B cell (primary cell): ENCODE measurements around the gene TUBA3C. TPM values are rescaled to one million over a fixed set of nuclear protein-coding genes. Genes with fewer than 3 reads are reported as not detected.

Experiments used
- ATAC-seq: fragments of 200-7000 bp; cut with Tn5 transposase; one replicate; pipeline ENCODE4 v1.10.0; 2021; ENCODE audit warnings: low read depth, mild to moderate bottlenecking, moderate number of reproducible peaks, moderate library complexity
- CTCF ChIA-PET: fragments of 350-600 bp; sonication (Branson Sonifier 250); formaldehyde crosslinking; loops from one replicate; lab custom pipeline; 2021; ENCODE audit warnings: antibody characterized with exemption, inconsistent platforms; lab: Charles Lee
- POLR2A ChIA-PET: fragments of 350-600 bp; sonication (Branson Sonifier 250); formaldehyde crosslinking; loops from one replicate; lab custom pipeline; 2021; ENCODE audit warnings: antibody characterized with exemption; lab: Charles Lee
- DNase-seq: peaks from one replicate; pipeline ENCODE4 v3.0.0; 2013
- H2AFZ ChIP-seq: 2 replicates; pipeline ENCODE4 v1.6.1; 2012; ENCODE audit warnings: mild to moderate bottlenecking, low read depth, low read length; ENCODE audit not compliant: insufficient read depth, poor library complexity, severe bottlenecking
- H3K27ac ChIP-seq, 2 donors: 1 replicate in 1 of 2; 2 replicates in 1 of 2; pipeline ENCODE4 v1.5.1; 2012 to 2013; ENCODE audit warnings: low read length in 2 of 2, mild to moderate bottlenecking in 2 of 2, moderate library complexity in 1 of 2
- H3K27me3 ChIP-seq, 4 experiments: fragments of 200-600 bp in 1 of 4; sonication (generic) in 1 of 4; replicated peaks in 1 of 4; 1 replicate in 2 of 4; 2 replicates in 2 of 4; pipeline versions ENCODE4 v1.6.1 to v1.7.0; 2013 to 2016; ENCODE audit warnings: low read length in 3 of 4, mild to moderate bottlenecking in 2 of 4, mixed read lengths in 1 of 4, moderate library complexity in 1 of 4; ENCODE audit not compliant: insufficient read depth in 4 of 4, control insufficient read depth in 3 of 4; ENCODE audit errors: control extremely low read depth in 1 of 4
- H3K36me3 ChIP-seq, 2 experiments: replicated peaks in 1 of 2; 1 replicate in 1 of 2; 2 replicates in 1 of 2; pipeline versions ENCODE4 v1.6.1 to v1.7.1; 2013; ENCODE audit warnings: low read length in 1 of 2; ENCODE audit not compliant: insufficient read depth in 2 of 2, control insufficient read depth in 1 of 2; ENCODE audit errors: control extremely low read depth in 1 of 2, extremely low read depth in 1 of 2
- H3K4me1 ChIP-seq, 2 donors: fragments of 200-600 bp in 1 of 2; sonication (generic) in 1 of 2; 1 replicate in 1 of 2; 2 replicates in 1 of 2; pipeline versions ENCODE4 v1.5.1 to v1.6.1; 2013 to 2017; ENCODE audit warnings: low read length in 2 of 2; ENCODE audit not compliant: control insufficient read depth in 2 of 2, insufficient read depth in 2 of 2
- H3K4me2 ChIP-seq: replicated peaks from 2 replicates; pipeline ENCODE3; 2012; ENCODE audit warnings: mild to moderate bottlenecking, low read depth, low read length; ENCODE audit not compliant: poor library complexity, severe bottlenecking
- H3K4me3 ChIP-seq, 5 experiments: fragments of 200-600 bp in 1 of 5; sonication (generic) in 1 of 5; 1 replicate in 3 of 5; 2 replicates in 2 of 5; pipeline versions ENCODE4 v1.5.1 to v1.7.0; 2011 to 2016; ENCODE audit warnings: low read length in 4 of 5, mild to moderate bottlenecking in 4 of 5, low read depth in 2 of 5, control low read depth in 1 of 5, moderate library complexity in 1 of 5; ENCODE audit not compliant: insufficient read depth in 1 of 5; ENCODE audit errors: control extremely low read depth in 1 of 5, extremely low read depth in 1 of 5
- H3K79me2 ChIP-seq: fragments of 200-600 bp; sonication (generic); one replicate; pipeline ENCODE4 v1.6.0; 2016; ENCODE audit warnings: low read length; ENCODE audit not compliant: control insufficient read depth, insufficient read depth
- H3K9ac ChIP-seq: fragments of 200-600 bp; sonication (generic); 2 replicates; pipeline ENCODE4 v1.6.1; 2017; ENCODE audit warnings: mild to moderate bottlenecking, low read length, moderate library complexity
- H3K9me3 ChIP-seq, 3 donors: one replicate each; pipeline versions ENCODE4 v1.6.1 to v1.7.1; 2013; ENCODE audit warnings: low read length in 2 of 3; ENCODE audit not compliant: control insufficient read depth in 2 of 3, insufficient read depth in 1 of 3; ENCODE audit errors: control extremely low read depth in 1 of 3
- H4K20me1 ChIP-seq: 2 replicates; pipeline ENCODE4 v1.6.0; 2012; ENCODE audit warnings: mild to moderate bottlenecking, low read length; ENCODE audit not compliant: insufficient read depth, control insufficient read depth, poor library complexity, severe bottlenecking
- H3K27ac Mint-ChIP-seq: one replicate; pipeline ENCODE4 v1.8.0; 2021; ENCODE audit warnings: mixed read lengths
- H3K27me3 Mint-ChIP-seq: one replicate; pipeline ENCODE4 v1.8.0; 2021; ENCODE audit warnings: mixed read lengths
- H3K4me1 Mint-ChIP-seq: one replicate; pipeline ENCODE4 v1.8.0; 2021; ENCODE audit warnings: mixed read lengths
- H3K4me3 Mint-ChIP-seq: one replicate; pipeline ENCODE4 v1.8.0; 2021; ENCODE audit warnings: mixed read lengths
- H3K9me3 Mint-ChIP-seq: one replicate; pipeline ENCODE4 v1.8.0; 2022; ENCODE audit warnings: mixed read lengths; ENCODE audit not compliant: insufficient read depth
- CTCF ChIP-seq: fragments of 200-600 bp; IDR thresholded peaks from one replicate; pipeline ENCODE4 v1.8.0; 2022; ENCODE audit warnings: antibody characterized with exemption, mild to moderate bottlenecking
- EZH2 ChIP-seq: IDR thresholded peaks from 2 replicates; pipeline ENCODE4 v1.6.1; 2012; ENCODE audit warnings: borderline replicate concordance, low read depth, mild to moderate bottlenecking, moderate library complexity, low read length; ENCODE audit not compliant: insufficient read depth, poor library complexity, severe bottlenecking
- WGBS: methylation state at CpG from one replicate; pipeline ENCODE4 v1.1.5; 2013; ENCODE audit warnings: missing lambda C conversion rate; ENCODE audit not compliant: insufficient coverage; 5-methylcytosine and 5-hydroxymethylcytosine counted together
- intact Hi-C: fragments of 100-400 bp; cut with micrococcal nuclease; formaldehyde crosslinking; loops from one replicate; pipeline ENCODE4 v1.10.0; 2022
- polyA plus RNA-seq: library from polyadenylated mRNA; depleted of rRNA; stranded (reverse); fragments of >200 nt; gene quantifications from 2 replicates; pipeline ENCODE4 v1.2.3, GENCODE V29; 2012
- total RNA-seq, 2 donors: library from RNA; stranded (reverse); fragments of 120-200 nt in 1 of 2; gene quantifications; 1 replicate in 1 of 2; 2 replicates in 1 of 2; pipeline versions ENCODE4 v1.2.3 to v1.2.4, GENCODE V29; 2013 to 2022

The TUBA3C gene
- total and polyA plus RNA-seq, 2 donors (not counting 1 experiment from before 2014, with no cell fraction given), result not detected

- Mint-ChIP-seq H3K9me3 (peaks cover 9% of the 10 kb centered on the region), H3K27me3 (no peaks in the 10 kb centered on the region), H3K27ac (no peak overlapping the region), H3K4me1 (no peaks in the 10 kb centered on the region), H3K4me3 (no peak overlapping the region)
- Histone ChIP-seq H3K9ac (no peak overlapping the region), H3K36me3 (no peaks in the 10 kb centered on the region), H4K20me1 (no peaks in the 10 kb centered on the region), H3K79me2 (no peaks in the 10 kb centered on the region), H3K27me3 (no peaks in the 10 kb centered on the region), H3K9me3 (peaks cover 0 to 30% (median 0%) of the 10 kb centered on the region in 3 donors), H3K4me3 (no peak overlapping the region), H3K4me2 (no peak overlapping the region), H3K27ac (no peak overlapping the region), H3K4me1 (no peaks in the 10 kb centered on the region), H2AFZ (no peak overlapping the region)
- no peak for TF ChIP-seq CTCF
- no peak for TF ChIP-seq EZH2
- POLR2A ChIA-PET, result no interaction called here
- ATAC-seq (no peak), DNase-seq (no peak)
- 98% methylated on average over 5 of the region's 5 CpGs for WGBS
- intact Hi-C loops, result no loop called here
- CTCF ChIA-PET, result no interaction called here
Observed at GRCh38 chr13:19184176-19184575, 2.6 kb upstream of the TUBA3C start.

- Mint-ChIP-seq H3K27me3 (no peaks in the 10 kb centered on the region), H3K9me3 (peaks cover 9% of the 10 kb centered on the region), H3K27ac (no peak overlapping the region), H3K4me3 (no peak overlapping the region), H3K4me1 (no peaks in the 10 kb centered on the region)
- H3K9me3 ChIP-seq, result peaks cover 0 to 30% (median 0%) of the 10 kb centered on the region in 3 donors
- H3K4me2 ChIP-seq, result no peak overlapping the region
- no peak for TF ChIP-seq CTCF
- TF ChIP-seq EZH2, result no peak
- no peak overlapping the region for H3K4me3 ChIP-seq
- no peak overlapping the region for H3K27ac ChIP-seq
- no peaks in the 10 kb centered on the region for H4K20me1 ChIP-seq
- CTCF ChIA-PET, result no interaction called here
- H3K27me3 ChIP-seq, result no peaks in the 10 kb centered on the region
- POLR2A ChIA-PET, result no interaction called here
- no peaks in the 10 kb centered on the region for H3K79me2 ChIP-seq
- no peak overlapping the region for H2AFZ ChIP-seq
- DNase-seq (no peak), ATAC-seq (no peak)
- H3K9ac ChIP-seq, result no peak overlapping the region
- intact Hi-C loops, result no loop called here
- H3K4me1 ChIP-seq, result no peaks in the 10 kb centered on the region
- WGBS, result 67% methylated on average over 1 of the region's 3 CpGs
- no peaks in the 10 kb centered on the region for H3K36me3 ChIP-seq
Observed at GRCh38 chr13:19183676-19184075, 2.1 kb upstream of the TUBA3C start.
